T-helper 2 cell (primary cell): ENCODE results near the gene PPP1R14C.
A peak's percentile ranks its signal among the peaks of the same experiment; 100 is the strongest.

Experiments
- DNase-seq, 5 experiments: peaks; one replicate each; pipeline versions ENCODE4 v3.0.0 to v3.0.0-alpha.2; 2012 to 2022

Gene PPP1R14C

GRCh38 chr6:150273457-150274309 is 130.8 kb downstream of the PPP1R14C start:
- peak in 1 of 5 experiments; percentile 5 for DNase-seq

GRCh38 chr6:150275489-150275888 is 132.6 kb downstream of the PPP1R14C start:
- no peak for DNase-seq

DNA sequence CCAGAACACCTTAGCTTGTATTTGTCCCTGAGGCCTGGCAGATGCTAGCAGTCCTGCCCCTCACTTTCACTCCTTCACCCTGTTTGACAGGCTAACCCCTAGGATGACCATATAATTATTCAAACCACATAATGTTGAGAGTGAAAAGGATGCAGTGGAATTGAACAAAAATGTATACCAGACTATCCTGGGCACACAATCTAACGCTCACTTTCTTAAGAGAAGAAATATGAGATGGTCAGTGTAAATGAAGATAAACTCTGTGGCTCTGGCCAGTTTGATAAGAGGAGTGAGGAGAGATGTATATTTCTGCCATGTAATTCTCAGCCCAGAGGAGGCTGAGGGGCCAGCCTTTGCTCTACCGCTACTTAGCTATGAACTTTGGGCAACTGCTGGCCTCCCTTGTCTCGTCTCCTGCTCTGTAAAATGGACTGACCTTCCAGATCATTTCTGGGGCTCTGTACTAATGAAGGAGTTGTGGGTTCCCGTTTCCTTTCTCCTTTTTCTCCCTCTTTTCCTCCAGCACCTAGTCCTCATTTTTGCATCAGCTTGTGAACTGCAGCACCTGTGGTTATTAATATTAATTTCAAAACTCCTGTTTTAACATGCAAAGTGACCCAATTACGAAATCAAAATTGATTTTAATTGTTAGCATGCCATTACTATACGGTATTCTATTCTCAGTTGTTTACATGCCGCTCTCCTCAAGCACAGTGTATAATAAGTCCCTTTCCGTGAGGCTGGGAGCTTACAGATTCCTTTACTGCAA is 133.5 kb downstream of the PPP1R14C start:
- DNase-seq, result no peak

DNA sequence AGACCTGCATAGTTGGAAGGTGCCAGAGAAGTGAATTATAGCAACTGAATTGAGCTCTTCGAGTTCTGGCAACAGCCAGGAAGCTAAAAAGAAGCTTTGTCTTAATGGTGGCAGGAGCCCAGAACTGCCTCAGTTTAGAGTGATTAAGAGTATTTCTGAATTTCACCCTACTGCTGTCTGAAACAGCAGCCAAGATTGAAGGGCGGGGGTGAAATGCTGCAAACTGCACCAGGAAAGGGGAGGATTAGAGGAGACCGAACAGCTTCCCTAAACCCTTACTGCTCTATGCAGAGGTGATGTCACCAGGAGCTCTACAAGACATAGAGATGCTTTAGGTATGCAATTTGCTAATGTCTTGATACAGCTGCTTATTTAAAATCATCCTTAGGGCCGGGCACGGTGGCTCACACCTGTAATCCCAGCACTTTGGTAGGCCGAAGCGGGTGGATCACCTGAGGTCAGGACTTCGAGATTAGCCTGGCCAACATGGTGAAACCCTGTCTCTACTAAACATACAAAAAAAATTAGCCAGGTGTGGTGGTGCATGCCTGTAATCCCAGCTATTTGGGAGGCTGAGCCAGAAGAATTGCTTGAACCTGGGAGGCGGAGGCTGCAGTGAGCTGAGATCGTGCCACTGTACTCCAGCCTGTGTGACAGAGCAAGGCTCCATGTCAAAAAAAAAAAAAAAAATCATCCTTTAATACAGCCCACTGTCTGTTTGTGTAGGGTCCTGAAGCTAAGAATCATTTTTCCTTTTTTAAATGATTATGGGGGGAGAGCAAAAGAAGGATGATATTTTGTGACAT is 134.3 kb downstream of the PPP1R14C start:
- no peak for DNase-seq

DNA sequence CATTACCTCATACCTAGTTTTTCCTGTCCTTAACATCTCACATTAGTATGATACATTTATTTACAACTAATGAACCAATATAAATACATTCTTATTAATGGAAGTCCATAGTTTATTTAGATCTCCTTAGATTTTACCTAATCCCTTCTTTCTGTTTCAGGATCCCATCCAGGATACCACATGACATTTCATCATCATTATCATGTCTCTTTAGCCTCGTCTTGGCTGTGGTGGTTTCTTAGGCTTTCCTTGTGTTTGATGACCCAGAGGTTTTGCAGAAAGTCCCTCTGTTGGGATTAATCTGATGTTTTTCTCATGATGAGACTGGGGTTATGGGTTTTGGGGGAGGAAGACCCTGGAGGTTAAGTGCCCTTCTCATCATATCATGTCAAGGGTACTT is 136.7 kb downstream of the PPP1R14C start:
- DNase-seq, result no peak

- DNase-seq, result no peak
Observed at GRCh38 chr6:150280703-150281102, 137.9 kb downstream of the PPP1R14C start.

- DNase-seq, result no peak
Observed at GRCh38 chr6:150281767-150282166, 138.9 kb downstream of the PPP1R14C start.

DNA sequence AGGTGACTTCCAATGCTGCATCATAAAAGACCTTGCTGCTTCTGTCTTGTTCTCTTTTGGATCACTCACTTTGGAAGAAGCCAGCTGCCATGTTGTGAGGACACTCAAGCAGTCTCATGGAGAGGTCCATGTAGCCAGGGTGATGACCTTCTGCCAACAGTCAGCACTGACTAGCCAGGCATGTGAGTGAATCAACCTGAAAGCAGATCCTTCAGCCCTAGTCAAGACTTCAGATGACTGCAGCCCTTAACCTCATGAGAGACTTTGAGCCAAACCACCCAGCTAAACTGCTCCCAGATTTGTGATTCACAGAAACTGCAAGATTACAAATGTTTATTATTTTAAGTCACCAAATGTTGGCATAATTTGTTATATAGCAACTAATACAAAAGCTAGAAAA is 140.0 kb downstream of the PPP1R14C start:
- DNase-seq, result no peak

DNA sequence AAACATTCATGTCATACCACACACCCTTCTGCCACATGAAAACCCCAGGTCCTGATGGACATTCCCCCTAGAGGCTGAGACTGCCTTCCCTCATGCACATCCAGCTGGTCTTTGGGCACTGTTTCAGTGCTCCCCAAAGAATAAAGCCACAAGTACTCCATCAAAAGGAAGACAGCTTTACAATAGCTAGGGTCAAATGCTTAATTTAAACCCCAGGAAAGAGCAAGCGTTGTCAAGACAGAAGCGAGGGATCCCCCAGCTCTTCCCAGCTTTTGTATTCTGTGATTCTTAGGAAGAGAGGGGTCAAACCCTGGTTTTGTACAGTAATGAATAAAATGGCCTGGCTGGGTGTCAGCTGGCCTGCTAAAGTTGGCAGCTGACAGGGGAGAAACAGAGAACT is 143.6 kb downstream of the PPP1R14C start:
- no peak for DNase-seq

- DNase-seq, result no peak
Observed at GRCh38 chr6:150286912-150287311, 144.1 kb downstream of the PPP1R14C start.

DNA sequence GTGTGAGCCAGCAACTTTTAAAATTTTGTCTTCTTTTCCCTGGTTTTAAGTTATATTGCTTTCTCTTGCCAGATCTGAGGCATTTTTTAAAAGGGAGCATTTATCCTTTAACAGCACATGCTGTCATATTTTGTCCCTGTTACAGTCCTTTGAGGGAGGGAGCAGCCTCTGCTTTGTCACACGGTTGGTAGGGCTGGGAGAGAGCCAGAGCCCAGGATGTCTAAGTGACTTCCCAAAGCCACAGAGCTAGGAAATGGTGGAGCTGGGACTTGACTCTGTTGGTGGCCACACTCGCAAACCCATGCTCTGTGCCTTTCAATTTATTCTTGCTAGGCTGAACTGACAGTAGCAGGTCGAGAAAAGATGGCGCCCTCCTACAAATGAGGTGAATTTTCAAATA is 145.6 kb downstream of the PPP1R14C start:
- DNase-seq, result no peak

GRCh38 chr6:150289454-150290071 is 146.7 kb downstream of the PPP1R14C start:
- no peak for DNase-seq

DNA sequence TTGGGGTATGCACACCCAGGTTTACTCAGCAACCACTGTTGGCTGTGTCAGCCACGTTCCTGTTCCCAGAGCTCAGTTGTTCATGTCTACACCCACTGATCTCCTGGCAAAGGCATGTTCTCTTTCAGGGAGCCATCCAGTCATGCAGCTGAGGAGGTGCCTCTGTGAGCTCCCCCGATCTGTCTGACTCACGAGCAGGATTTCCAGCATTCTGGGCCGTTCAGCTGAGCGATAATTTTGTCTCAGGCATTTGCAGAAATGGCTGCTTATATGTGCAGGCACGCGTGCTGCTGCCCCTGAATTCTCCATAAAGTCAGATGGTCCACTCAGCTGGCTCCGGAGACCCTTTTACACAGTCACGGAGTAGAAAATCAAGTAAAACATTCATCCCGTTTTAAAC is 147.6 kb downstream of the PPP1R14C start:
- DNase-seq, result no peak

- no peak for DNase-seq
Observed at GRCh38 chr6:150291968-150292710, 149.3 kb downstream of the PPP1R14C start.

DNA sequence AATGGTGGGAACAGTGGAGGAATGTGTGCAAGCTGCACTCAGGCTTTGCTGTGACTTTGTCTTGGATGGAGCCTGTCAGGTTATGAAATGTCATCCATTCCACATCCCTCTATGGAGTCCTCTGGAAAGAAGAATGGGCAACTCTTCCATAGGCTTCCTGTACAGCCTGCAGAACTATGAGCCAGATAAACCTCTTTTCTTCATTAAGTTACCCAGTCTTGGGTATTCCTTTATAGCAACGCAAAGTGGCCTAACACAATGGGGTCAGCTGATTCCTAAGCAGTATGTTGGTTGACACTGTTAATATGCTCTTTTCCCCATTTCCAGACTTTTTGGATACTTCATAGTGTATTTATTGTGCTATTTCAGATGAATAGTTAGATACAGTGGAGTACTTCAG is 150.2 kb downstream of the PPP1R14C start:
- no peak for DNase-seq

DNA sequence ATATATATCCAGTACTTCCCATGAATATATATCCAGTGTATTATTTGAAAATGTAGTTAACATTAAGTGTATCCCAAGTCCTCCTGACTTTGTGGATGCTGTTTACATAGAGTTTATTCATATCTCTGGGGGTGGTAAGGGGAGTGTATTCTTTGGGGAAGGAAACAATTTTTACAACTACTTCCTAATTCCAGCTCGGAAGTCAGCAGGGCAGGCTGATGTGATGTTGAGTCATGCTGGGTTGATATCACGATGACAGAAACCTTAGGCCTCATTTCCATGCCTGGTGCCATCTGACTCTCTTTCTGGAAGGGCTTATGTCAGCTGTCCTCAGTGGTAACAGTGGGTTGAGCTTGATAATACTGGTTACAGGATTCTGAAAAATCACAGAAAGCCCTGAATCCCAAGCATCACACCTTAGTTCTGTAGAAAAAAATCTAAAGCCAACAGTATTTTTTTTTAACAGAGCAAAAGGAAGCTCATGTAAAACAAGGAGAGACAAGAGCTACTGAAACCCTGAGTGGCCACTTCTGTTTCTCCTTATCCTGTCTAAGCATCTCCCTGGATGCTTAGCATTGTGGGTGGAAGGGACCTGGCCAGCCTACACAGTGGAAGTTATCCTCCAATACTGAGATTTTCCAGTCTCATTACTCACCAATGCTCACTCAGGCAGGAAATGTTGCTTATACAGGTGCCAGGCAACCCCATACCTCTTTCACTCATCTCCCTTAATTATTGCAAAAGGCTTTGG is 150.8 kb downstream of the PPP1R14C start:
- no peak for DNase-seq

GRCh38 chr6:150296890-150297289 is 154.0 kb downstream of the PPP1R14C start:
- no peak for DNase-seq

- DNase-seq, result no peak
Observed at GRCh38 chr6:150297327-150298029, 154.6 kb downstream of the PPP1R14C start.

DNA sequence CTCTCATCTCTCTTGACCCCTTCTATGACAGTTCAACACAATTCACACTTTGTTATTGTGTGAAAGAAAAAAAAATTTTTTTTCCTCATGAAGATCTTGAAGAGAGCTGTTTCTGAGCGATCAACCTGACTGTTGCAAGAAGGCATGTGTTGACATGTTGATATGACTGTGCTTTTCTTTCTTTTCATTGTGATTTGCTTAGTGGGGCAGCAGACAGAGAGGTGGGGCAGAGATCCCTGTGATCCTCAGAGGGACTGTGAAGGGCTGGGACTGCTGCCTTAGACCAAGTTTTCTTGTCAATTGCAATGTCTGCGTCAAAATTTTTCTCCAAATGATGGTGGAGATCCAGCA is 155.2 kb downstream of the PPP1R14C start:
- DNase-seq, result no peak

- no peak for DNase-seq
Observed at GRCh38 chr6:150298676-150299075, 155.8 kb downstream of the PPP1R14C start.
